GM04504 (cell line): Measurements from ENCODE around the gene PTPRN2.

Source experiments
- DNase-seq: peaks from one replicate; pipeline ENCODE4 v3.0.0-alpha.2; 2012; ENCODE audit warnings: low read depth

The PTPRN2 gene

DNA sequence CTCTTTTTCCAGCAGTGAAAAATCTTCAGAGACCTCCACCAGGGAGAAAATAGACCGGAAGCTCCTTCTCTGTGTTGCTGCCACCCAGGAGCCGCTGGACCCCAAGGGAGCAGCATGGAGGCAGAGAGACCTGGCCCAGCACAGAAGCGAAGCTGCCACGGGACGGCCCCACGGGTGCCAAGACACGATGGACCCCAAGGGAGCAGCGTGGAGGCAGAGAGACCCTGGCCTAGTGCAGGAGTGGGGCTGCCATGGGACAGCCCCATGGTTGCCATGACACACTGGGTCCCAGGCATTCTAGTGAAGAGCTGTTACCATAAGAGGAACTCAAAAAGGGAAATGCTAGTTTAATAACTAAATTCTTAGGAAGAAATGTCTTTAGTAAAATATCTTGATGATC lies 186.3 kb downstream of the PTPRN2 start:
- DNase-seq: no peak

DNA sequence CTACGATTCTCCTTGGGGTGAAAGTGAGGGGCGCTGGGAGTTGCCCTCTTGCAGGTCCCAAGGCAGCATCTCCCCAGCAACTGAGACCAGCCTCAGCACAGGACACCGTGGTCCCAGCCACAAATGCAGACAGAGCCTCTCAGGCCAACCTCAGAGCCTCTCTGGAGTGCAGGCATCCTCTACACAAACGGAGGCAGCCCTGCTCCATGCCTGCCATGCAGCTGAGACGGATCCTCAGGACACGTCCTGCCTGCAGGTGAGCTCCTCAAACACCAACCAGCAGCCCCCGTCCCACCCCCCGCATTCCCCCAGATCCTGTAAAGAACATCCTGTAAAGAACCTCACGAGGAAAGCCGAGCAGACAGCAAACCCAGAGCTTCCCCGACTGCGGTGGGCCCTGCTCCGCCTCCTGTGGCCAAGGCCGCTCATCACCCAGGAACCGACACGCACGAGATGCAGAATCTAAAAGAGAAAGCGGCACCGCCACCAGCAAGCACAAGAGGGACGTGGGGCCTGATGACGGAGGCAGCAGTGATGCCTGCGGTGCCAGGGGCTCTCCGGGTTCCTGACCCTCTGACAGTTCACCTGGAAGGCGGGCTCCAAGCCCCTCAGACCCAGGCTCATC lies 186.9 kb downstream of the PTPRN2 start:
- no peak for DNase-seq

DNA sequence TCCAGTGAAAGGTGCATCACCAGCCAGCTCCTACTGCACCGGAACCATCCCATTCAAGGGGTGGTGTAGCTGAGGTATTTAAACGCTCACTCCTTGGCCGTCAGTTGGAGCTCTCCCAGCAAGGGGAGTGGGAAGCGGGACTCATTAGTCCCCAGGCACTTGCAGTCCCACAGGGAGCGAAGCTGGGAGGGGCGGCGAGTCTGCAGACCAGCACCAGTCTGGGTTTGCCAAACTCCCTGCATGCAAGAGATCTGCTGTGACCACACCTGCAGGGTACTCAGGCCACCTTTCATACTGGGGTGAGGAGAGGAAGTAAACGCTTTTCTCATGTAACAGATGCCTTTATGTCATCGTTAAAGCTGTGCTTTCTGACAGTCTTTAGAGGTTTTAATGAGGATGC lies 187.9 kb downstream of the PTPRN2 start:
- no peak for DNase-seq

DNA sequence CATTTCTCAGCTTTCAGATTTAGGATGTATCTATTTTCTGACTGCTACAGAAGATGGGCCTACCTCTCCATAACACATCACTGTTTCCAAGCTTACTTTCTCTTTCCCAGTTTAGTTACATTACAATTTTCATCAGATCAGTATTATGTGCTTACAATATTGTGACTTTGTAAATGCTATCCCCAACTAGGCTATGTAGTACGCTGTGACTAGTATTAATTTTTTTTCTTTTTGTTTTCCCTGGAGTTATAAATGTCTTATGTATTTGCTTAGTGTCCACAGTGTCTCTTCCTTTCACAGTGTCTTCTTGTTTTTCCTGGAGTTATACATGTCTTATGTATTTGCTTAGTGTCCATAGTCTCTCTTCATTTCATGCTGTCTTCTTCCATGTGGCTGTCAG lies 188.9 kb downstream of the PTPRN2 start:
- no peak for DNase-seq

DNA sequence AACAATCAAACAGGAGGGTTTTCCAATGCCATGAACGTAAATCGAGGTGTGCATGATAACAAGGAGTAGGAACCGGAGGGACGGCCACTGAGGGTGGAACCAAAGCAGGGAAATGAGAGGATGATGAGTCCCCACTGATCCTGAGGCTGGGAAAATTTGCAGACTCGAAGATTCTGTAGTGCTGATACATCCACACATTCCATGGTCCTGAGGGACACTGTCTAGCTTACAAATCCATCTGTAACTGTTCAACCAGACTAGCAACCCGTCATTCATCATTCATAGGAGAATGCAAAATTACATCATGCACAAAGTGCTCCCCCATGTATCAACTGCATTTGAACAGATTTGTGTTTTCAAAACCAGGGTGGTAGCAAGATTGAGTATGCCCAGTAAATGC lies 189.7 kb downstream of the PTPRN2 start:
- no peak for DNase-seq

DNA sequence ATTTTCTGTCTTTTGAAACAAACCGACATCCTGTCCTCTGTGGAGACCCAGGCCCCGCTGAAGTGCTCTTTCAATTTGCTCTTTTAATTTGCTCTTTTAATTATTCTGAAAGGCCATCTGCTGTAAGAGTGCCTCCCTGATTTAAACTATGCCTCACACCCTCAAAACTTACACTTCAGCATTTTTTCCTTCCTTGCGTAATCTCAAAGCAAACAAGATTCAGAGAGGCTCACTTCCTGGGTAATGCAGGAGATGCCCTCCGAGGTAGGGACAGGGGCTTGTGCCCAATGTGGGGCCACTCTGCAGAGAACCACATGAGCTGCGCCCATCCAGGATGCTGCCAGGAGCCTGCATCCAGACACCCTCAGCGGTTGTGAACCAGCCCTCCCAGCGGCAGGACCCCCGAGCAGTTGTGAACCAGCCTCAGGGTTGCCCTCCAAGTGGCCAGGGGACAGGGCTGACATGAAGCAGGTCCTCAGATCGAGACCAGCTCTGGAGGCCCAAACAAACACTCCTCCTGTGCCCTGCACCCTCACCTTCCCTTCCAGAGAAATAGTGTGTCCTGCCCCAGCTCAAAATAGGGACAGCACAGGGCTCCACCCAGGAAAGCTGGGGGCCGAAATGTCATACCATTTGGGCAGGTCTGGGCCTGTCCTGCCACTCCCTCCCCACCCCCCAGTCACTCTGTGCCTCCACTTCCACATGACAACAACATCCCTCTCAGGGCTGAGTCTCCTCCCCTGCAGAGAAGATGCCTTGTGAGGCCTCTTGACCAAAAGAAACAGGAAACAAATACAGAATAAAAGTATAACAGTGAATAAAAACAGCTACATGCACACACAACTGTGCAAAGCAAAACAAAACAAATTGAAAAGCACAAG lies 190.4 kb downstream of the PTPRN2 start:
- no peak for DNase-seq

DNA sequence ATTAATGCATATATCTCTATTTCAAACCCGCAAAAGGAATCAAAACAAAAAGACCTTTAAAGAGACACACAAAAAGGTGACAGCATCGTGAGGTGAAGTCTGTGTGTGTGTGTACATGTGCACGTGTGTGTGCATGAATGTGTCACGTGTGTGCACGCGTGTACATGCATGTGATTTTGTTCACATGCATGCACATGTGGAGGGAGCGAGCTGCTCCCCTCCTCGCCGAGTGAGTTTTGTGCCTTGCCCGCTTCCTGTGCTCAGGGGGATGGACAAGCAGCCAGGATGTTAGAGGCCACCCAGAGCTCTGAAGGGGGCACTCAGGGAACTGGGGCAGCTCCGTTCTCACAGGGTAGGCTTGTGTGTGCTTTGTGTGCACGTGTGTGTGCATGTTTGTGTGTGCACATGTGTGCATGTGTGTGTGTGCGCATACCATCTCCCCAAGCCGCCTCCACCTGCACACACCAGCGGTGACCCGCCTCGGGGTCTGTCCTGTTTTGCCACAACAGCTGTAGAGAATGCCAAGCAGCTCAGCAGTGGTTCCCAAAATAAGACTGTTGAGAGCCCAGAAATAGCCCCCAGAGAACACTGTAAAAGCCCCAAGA lies 191.2 kb downstream of the PTPRN2 start:
- DNase-seq: no peak

DNA sequence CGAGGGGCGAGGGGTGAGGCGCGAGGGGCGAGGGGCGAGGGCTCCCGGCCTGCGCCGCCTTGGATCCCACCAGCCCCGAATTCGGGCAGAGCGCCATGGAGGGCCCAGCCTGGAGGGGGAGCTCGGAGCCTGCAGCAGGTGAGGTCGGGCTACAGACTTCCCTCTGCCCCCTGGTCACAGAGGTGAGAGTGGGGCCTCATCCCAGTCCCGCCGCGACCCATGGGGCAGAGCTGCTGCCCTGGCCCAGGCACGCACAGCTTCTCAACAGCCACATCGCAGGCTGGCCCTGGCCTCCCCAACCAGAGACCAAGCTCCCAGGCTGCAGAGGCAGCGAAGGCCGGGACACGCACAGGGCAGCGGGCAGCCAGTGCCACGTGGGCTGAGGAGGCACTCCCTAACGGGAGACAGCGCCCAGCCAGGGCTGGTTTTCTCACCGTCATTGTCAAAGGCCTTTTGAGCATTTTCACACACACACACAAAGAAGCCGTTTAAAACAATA lies 191.8 kb downstream of the PTPRN2 start:
- DNase-seq: no peak

DNA sequence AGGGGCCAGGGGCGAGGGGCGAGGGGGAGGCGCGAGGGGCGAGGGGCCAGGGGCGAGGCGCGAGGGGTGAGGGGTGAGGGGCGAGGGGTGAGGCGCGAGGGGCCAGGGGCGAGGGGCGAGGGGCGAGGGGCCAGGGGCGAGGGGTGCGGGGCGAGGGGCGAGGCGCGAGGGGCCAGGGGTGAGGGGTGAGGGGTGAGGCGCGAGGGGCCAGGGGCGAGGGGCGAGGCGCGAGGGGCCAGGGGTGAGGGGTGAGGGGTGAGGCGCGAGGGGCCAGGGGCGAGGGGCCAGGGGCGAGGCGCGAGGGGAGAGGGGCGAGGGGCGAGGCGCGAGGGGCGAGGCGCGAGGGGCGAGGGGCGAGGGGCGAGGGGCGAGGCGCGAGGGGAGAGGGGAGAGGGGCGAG lies 192.3 kb downstream of the PTPRN2 start:
- DNase-seq: no peak

DNA sequence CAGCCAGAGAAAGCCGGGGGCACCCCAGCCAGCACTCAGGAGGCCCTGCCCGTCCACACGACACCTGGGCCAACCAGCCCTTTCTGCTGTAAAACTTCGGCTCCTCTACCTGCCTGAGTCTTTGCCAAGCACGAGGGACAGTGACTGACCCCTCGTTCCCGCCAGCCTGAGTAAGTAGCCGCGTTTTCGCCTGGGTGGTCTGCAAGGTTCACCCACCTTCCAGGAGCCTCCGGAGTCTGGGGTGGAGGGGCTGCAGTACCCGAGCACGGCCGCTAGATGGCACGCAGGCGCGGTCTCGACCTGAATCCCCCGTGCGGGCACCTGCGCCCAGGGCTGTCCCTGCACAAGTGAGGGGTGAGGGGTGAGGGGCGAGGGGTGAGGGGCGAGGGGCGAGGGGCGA lies 192.7 kb downstream of the PTPRN2 start:
- no peak for DNase-seq

DNA sequence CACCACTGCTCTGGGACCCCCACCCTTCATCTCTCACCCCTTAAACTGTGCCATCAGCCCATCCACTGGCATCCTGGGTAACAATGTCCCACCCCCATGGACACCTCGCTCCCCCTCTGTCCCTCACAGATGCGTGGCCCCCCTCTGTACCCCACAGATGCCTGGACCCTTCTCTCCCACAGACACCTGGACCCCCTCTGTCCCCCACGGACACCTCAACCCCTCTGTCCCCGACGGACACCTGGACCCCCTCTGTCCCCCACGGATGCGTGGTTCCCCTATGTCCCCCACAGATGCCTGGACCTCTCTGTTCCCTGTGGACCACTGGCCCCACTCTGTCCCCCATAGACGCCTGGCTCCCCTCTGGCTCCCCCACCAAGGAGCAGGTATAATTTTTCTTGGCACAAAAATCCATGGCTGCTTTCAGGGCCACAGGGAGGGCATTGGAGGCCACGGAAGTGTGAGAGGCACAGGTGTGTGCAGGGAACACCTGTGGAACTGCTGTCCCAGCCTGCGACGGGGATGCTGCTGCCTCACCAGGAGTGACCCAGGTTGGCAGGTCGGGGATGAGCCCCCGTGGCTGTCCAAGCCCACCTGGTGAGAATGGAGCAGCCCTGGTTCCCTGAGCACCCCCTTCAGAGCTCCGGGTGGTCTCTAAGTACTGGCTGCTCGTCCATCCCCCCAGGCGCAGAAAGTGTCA lies 193.5 kb downstream of the PTPRN2 start:
- DNase-seq: no peak

DNA sequence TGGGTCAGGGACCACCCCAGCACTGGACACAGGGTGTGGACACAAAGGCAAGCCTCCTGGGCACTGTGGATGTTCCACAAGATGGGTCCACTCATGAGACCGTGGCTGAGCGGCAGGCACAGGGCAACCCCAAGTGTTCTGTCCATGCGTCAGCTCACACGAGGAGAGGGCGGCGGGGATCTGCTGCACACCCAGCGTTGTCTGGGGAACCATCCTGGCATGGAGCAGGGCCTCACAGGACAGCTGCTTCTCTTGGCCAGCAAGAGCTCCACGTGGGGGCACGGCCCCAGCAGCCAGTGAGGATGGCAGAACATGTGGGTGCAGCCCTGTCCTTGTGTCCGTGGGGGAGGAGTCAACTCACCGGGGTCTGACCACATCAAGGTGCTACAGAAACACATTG lies 195.4 kb downstream of the PTPRN2 start:
- DNase-seq: no peak

DNA sequence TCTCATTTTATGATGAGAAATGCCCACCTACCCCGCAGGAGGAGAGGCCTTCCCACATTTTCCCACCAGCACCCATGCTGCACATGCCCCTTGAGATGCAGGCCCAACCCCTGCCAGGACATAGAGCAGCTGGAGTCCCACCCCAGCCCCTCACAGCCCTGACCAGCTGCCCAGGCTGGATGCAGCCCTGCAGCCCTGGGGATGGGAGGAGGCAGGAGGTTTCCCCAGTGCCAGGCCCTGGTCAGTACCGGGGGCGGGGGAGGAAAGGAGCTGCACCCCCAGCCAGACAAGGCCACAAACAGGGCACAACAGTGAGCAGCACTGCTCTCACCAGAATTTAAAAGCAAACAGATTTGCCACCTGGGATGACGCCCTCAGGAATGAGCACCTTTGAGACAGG lies 196.1 kb downstream of the PTPRN2 start:
- no peak for DNase-seq

DNA sequence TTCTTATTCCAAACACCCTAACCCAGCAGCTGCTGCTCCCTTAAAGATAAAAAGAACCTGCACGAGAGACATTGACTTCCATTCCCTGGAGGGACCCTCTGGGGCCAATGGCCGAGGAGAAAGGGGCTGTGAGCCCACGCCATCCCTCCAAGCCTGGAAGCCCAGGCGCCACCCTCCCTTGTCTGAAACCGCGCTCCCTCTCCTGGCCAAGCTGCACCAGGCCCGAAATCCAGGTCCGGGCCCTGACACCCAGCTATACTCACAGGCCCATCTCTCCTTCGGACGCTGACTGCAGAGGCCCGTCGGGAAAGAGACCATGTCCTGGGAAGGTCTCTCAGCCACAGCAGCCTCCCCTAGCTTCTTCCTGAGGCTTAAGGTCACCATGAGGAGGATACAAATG lies 196.5 kb downstream of the PTPRN2 start:
- no peak for DNase-seq

DNA sequence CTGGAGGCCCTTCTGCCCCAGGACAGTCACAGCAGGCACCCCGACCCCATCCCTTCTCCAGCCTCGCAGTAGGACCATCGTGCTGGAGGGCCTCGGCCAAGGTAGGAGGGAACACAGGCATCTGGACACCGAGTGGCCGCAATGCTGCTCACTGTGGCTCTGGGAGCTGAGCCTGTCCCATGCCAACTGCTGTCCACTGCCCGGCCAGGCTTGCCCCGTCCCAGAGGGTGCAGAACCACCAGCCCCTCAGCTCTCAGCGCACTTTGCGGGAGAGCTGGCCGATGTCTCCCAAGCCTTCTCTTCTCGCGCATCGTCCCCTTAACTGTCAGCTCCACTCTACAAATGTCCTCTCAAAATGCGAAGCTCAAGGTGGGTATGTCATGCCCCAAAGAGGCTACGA lies 197.2 kb downstream of the PTPRN2 start:
- no peak for DNase-seq

DNA sequence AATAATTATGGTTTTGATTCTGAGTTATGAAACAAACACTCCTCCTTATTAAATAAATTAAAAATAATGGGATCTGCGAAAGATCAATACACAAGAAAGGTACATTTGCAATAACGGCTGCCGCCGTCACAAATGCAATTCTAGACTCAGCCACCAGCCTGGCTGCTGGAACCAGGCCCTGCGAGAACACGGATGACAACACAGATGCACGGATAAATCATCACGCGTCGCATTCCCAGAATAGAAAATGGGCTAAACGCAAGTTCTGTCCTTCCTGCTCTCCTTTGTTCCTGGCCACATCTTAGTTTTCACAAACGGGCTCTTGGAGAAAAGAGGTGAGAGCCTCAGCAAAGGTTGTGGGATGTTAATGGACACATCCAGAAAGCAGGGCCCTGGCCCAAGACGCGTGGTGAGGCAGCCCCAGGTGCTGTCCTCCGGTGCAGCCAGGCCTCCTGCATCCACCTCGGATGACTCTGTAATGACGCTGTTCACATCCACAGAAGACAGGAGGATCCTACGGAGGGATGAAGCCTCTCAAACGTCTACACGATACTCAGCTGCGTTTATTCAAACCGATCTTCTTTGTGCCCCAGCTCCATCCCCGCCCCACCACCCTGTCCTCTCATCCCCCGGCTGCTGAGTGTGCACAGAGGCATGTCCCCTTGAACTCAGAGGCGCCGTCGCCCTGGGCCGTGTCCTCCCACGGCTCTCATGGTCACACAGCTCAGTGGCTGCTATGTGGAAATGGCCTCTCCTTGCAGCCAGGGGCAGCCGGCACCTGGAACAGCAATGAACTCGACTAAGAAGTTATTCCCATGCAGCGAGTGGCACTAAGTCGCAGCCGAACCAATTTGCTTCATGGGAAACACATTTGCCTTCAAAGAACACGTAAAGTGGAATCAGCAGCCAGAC lies 197.9 kb downstream of the PTPRN2 start:
- DNase-seq: no peak

DNA sequence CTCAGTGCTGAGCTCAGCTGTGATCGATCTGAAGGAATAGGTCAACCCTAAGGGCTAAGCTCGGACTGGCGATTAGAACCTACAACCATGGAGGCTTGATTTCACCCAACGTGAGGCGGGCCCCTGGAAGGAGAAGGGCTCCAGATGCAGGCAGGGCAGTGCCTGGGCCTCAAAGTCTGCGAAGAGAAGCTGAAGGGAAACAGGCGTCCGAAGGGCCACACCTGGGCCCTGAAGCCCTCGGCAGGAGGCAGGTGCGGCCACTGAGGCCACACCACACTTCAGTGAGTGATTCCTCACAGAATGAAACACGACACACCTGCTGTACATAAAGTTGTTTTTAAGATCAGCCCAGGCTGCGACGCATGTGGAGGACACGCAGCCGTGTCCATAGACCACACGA lies 198.7 kb downstream of the PTPRN2 start:
- DNase-seq: no peak

DNA sequence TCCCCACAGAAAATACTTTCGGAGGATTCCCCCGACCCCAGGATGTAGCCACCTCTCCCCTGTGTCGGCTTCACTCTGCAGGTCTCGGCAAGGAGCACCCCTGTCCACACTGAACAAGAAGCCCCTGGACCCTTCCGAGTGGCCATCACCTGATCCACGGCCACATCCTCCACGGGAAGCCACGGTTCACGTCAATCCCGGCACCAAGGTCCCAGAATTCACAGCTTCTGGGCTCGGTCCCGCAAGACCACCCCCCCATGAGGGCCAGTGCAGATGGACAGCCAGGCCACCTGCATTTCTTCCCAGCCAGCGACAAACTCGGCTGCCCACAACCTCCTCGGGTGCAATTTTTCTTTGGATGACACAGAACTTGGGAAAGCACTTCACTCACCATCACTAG lies 199.6 kb downstream of the PTPRN2 start:
- DNase-seq: no peak

DNA sequence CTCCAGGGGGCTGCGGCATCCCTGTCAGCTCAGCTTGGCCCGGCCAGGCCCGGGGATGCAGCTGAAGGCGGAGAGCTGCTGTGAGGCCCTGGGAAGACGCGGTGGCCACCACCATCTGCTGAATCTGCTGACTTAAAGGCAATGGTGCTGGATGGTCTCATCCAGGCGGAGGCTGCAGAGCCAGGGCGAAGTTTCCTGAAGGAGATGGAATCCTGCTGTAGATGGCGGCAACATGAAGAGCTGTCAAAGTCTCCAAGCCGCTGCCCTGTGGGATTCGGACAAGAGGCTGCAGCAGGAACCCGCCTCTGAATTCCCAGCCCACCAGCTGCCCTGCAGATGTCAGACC lies 200.1 kb downstream of the PTPRN2 start:
- DNase-seq: no peak

DNA sequence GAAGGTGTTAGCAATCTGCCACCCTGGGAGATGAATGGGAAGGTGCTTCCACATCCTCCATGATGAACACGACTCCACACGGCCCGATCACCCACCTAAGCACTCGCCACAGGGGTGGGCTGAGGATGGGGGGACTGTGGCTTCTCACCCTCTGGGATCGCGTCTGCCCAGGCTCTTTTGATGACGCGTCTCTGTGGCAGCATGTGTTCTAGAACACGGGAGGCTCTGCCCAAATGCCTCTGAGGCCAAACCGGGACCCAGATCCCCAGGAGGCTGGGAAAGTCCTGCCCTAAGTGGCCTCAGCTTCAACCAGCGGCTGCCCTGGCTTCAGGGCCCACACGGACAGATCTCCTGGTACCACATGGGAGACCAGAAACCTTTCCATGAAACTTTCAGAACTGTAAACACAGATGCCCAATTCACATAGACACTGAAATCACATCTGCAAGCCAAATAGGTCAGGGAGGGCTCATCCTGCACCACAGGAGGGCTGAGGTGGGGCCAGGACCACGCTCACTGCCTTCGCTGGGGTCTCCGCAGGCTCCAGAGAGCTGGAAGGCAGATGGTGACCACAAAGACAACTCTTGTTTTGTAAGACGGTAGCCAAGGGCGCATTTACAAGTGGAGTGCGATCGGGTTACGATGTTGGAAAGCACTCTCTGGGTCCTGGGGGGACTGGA lies 200.6 kb downstream of the PTPRN2 start:
- DNase-seq: no peak

DNA sequence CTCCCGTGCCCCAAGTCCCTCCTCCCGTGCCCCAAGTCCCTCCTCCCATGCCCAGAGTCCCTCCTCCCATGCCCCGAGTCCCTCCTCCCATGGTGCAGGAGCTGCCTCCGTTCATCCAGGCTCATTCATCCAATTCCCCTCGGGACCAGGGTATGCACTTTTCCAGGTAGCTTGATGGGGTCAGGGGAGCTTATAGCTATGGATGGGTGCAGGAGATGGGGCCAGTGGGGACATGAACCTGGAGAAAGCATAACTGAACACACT lies 201.3 kb downstream of the PTPRN2 start:
- no peak for DNase-seq
